ENCODE results near the gene NDST1. TPM values are rescaled to one million over a fixed set of nuclear protein-coding genes. Genes with fewer than 3 reads are reported as not detected.

NDST1 gene
- total RNA-seq, 4 donors from 2014 or later = 32.4 to 104 (median 42.6) TPM

- TF ChIP-seq, protein P1, sequence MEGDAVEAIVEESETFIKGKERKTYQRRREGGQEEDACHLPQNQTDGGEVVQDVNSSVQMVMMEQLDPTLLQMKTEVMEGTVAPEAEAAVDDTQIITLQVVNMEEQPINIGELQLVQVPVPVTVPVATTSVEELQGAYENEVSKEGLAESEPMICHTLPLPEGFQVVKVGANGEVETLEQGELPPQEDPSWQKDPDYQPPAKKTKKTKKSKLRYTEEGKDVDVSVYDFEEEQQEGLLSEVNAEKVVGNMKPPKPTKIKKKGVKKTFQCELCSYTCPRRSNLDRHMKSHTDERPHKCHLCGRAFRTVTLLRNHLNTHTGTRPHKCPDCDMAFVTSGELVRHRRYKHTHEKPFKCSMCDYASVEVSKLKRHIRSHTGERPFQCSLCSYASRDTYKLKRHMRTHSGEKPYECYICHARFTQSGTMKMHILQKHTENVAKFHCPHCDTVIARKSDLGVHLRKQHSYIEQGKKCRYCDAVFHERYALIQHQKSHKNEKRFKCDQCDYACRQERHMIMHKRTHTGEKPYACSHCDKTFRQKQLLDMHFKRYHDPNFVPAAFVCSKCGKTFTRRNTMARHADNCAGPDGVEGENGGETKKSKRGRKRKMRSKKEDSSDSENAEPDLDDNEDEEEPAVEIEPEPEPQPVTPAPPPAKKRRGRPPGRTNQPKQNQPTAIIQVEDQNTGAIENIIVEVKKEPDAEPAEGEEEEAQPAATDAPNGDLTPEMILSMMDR (IDR thresholded peaks at IDR 0.05; ENCODE audit: low read depth) = no peak
Measured at GRCh38 chr5:150606476-150606875, 98.5 kb downstream of the NDST1 start.

- TF ChIP-seq, protein P1 (IDR thresholded peaks at IDR 0.05; ENCODE audit: low read depth) = no peak
Measured at GRCh38 chr5:150607105-150607504, 99.2 kb downstream of the NDST1 start.

Other genes starting within 250 kb of the NDST1 start
- gene CAMK2A, start 218.4 kb upstream of the NDST1 start, total RNA-seq = not detected
- 1 to 10 TPM in 1 of 4 donors, under 1 TPM in 3; 0.17 to 1.5 (median 0.43) TPM for gene ARSI, start 205.2 kb upstream of the NDST1 start, total RNA-seq
- gene TCOF1, start 150.4 kb upstream of the NDST1 start, total RNA-seq = 10 to 100 TPM; 18.2 to 29.0 (median 19.9) TPM
- gene CD74, start 95.2 kb upstream of the NDST1 start, total RNA-seq = 1,000 to 10,000 TPM in 1 of 4 donors, 100 to 1,000 TPM in 3; 397 to 1,386 (median 625) TPM
- gene RPS14, start 58.4 kb upstream of the NDST1 start, total RNA-seq = 1,000 to 10,000 TPM; 2,464 to 2,979 (median 2,566) TPM
- gene SYNPO, start 132.5 kb downstream of the NDST1 start, total RNA-seq = 10 to 100 TPM; 12.2 to 40.7 (median 21.4) TPM
- under 1 TPM in 1 of 4 donors, not detected in 3; 0.22 TPM for gene MYOZ3, start 153.1 kb downstream of the NDST1 start, total RNA-seq
- gene RBM22, start 192.9 kb downstream of the NDST1 start, total RNA-seq = 10 to 100 TPM; 32.8 to 35.5 (median 34.4) TPM